Raji (cell line): ENCODE data around the gene STRIP2.

Experiments
- POLR2A ChIP-seq: IDR thresholded peaks from 2 replicates; pipeline ENCODE4 v1.6.1; 2011; ENCODE audit warnings: low read depth, low read length, control low read depth; ENCODE audit not compliant: insufficient read depth

Gene STRIP2

GRCh38 chr7:129438281-129438838, 4.1 kb downstream of the STRIP2 start:
- no peak for TF ChIP-seq POLR2A

GRCh38 chr7:129438839-129439651, 4.8 kb downstream of the STRIP2 start:
- TF ChIP-seq POLR2A: no peak

- no peak for TF ChIP-seq POLR2A
Observed at GRCh38 chr7:129439963-129440625, 5.9 kb downstream of the STRIP2 start.

DNA sequence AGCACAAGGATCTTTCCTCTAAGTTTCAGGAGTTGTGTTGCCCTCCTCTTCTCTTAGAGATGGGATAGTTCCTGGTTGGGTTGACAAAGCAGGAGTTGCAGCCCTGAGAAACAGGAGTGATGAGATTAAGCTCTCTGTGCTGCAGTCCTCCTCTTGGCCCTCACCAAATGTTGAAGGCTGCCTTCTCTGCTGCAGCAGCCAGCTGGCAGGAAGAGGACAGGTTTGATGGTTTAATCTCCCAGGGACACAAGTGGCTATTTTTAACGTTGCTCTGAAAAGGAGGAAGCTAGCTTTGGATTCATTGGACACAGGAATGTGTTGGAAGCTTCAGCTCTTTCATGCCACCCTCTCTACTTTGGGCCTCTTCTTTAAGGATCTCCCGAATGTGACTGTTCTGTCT, 9.4 kb downstream of the STRIP2 start:
- TF ChIP-seq POLR2A: no peak

DNA sequence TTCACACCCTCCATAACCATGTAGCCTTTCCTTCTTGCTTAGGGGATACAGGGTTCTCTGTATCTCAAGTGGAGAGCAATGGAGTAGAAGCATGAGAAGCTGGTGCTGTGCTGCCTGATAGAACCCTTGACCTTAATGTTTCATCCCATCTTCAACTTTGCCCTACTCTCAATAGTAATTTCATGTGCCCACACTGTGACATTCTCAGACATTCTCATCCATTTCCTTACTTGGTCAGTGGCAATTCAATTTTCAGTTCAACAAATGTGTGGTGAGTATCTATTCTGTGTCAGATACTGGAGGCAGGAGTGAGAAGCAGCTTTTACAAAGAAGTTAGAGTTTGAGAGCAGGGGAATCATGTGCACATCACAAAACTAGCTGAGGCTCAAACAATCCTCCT, 16.1 kb downstream of the STRIP2 start:
- TF ChIP-seq POLR2A: no peak

DNA sequence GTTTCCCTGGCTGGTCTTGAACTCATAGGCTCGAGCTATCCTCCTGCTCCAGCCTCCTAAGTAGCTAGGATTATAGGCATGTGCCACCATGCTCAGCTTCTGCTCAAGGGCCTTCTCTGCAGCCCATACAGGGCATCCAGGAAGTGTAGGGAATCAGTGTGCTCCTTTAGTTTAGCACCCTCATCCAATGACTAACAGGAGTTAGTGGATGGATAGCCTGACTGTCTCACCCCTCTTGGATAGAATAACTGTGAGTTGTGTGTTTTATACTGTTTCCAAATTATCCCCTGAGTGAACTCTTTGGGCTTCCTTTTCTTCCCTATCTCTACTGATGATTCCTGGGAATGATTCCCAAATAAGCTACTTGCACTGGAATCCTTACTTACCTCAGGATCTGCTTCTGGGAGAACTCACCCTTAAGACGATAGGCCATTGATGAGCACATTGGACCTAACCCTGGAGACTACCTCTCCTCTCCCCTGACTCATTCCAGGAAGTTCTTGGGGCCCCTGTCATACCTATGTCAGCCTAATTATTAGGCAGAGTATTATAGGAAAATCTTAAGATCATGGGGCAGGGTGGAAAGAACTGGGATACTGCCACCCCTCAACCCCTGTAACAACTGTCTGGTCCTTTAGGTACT, 18.5 kb downstream of the STRIP2 start:
- no peak for TF ChIP-seq POLR2A

GRCh38 chr7:129453510-129454248, 19.4 kb downstream of the STRIP2 start:
- TF ChIP-seq POLR2A: no peak

- no peak for TF ChIP-seq POLR2A
Observed at GRCh38 chr7:129454249-129454551, 20.0 kb downstream of the STRIP2 start.

DNA sequence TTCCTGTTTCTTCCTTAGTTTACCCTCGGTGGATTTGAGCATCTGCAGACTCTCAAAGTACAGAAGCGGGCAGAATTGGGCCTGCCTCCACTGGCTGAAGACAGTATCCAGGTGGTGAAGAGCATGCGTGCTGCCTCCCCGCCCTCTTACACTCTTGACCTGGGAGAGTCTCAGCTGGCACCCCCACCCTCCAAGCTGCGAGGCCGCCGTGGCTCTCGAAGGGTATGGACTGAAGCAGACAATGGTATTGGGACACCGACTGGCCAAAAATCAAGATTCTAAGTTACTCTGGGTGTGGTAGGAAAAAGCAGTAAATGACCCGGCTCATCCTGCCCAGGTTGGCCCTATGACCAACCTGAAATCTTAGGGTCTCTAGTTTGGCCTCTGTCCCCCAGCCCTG, 22.2 kb downstream of the STRIP2 start:
- TF ChIP-seq POLR2A: no peak

DNA sequence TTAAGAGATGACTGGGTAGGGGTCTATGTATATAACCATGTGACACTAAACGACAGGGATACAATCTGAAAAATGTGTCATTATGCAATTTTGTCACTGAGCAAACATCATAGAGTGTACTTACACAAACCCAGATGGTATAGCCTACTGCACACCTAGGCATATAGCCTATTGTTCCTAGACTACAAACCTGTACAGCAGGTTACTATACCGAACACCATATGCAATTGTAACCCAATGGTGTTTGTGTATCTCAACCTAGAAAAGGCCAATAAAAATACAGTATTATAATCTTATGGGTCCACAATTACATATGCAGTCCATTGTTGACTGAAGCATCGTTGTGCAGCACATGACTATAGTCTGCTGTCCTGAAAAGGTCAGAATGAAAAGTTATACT, 22.9 kb downstream of the STRIP2 start:
- TF ChIP-seq POLR2A: no peak

- TF ChIP-seq POLR2A: no peak
Observed at GRCh38 chr7:129458171-129458570, 23.9 kb downstream of the STRIP2 start.

DNA sequence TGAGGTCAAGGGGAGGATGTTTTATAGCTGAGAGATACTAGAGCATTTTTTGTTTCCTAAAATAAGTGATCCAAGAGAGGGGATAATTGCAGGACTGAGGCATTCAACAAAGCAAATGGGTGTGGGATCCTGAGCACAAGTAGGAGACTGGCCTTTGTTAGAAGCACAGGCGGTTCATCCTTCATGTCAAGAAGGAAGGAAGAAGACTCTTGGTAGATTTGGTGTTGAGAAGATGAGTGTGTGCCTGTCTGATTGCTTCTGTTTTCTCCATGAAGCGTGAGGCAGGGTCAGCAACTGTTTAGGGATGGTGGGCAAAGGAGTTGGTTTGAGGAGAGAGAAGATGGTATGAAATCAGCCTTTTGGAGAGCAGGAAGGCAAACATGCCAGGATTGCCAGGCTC, 27.6 kb downstream of the STRIP2 start:
- no peak for TF ChIP-seq POLR2A

- no peak for TF ChIP-seq POLR2A
Observed at GRCh38 chr7:129462420-129462819, 28.2 kb downstream of the STRIP2 start.

DNA sequence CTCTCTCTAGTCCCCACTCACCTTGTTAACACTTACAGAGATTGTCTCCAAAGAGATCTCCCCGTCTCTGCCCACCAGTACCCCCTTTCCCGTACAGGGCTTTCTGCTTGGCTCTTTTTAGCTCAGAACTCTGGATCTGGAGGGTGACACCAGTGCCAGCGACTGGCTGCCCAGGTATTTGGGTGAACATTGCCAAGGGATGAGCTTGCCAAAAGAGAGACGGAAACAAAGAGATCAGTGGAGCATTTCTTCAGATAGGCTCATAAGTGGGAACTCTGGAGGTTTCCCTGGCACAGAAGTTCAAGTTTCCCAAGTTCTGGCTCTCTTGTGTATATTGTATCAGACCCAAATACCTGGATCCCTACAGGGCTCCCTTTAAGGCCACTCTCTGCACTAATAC, 30.0 kb downstream of the STRIP2 start:
- TF ChIP-seq POLR2A: no peak

DNA sequence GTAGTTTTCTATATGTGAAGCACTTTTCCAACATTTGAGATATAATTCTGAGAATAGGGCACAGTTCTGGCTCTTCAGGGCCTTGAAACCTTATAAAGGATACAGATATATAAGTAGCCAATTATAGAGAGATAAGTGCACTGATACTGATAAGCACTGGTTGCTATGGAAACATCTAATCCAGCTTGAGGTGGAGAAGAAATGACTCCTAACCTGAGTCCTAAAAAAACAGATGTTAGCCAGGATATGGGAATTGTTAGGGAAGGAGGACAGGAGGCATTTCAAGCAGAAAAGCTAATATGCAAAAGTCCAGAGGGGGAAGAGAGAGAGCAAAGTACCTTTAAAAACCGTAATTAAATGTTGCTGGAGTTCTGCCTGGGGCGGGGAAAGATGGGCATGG, 30.8 kb downstream of the STRIP2 start:
- TF ChIP-seq POLR2A: no peak
